Esophagus (tissue), 2 donors: Measurements from ENCODE around the gene AFF3. TPM values are rescaled to one million over a fixed set of nuclear protein-coding genes. Genes with fewer than 3 reads are reported as not detected.
"Not testable (repeated sequence)": the region's sequence is repeated elsewhere in the genome, so short reads cannot be mapped to it uniquely, and the experiment has no call there.

Source experiments
- H3K27ac ChIP-seq, 2 donors: one replicate each; pipeline ENCODE4 v1.5.1; 2013; ENCODE audit warnings: low read depth in 2 of 2, mild to moderate bottlenecking in 2 of 2, inconsistent platforms in 1 of 2, low read length in 1 of 2, moderate library complexity in 1 of 2
- H3K27me3 ChIP-seq, 2 donors: one replicate each; pipeline ENCODE4 v1.6.1; 2013; ENCODE audit warnings: low read length in 2 of 2, control low read depth in 1 of 2, mild to moderate bottlenecking in 1 of 2; ENCODE audit not compliant: insufficient read depth in 2 of 2, control insufficient read depth in 1 of 2
- H3K36me3 ChIP-seq, 2 donors: one replicate each; pipeline ENCODE4 v1.6.1; 2013; ENCODE audit warnings: low read length in 1 of 2; ENCODE audit not compliant: control insufficient read depth in 2 of 2, insufficient read depth in 2 of 2
- H3K4me1 ChIP-seq, 2 donors: one replicate each; pipeline ENCODE4 v1.6.1; 2013; ENCODE audit warnings: low read length in 1 of 2; ENCODE audit not compliant: control insufficient read depth in 2 of 2, insufficient read depth in 2 of 2
- H3K4me3 ChIP-seq, 2 donors: one replicate each; pipeline ENCODE4 v1.5.1; 2013; ENCODE audit warnings: low read length in 2 of 2, mild to moderate bottlenecking in 2 of 2, low read depth in 1 of 2, moderate library complexity in 1 of 2
- H3K9me3 ChIP-seq, 2 donors: one replicate each; pipeline ENCODE4 v1.6.1; 2013; ENCODE audit warnings: mild to moderate bottlenecking in 2 of 2, low read depth in 1 of 2, low read length in 1 of 2, moderate library complexity in 1 of 2; ENCODE audit not compliant: control insufficient read depth in 2 of 2, insufficient read depth in 1 of 2
- WGBS, 2 donors: extraction: QIAGEN DNeasy Blood & Tissue Kit; methylation state at CpG; one replicate each; pipeline ENCODE4 v1.1.7; 2013; 5-methylcytosine and 5-hydroxymethylcytosine counted together
- polyA plus RNA-seq, 2 donors: library from polyadenylated mRNA; stranded (reverse); fragments of 200-250 nt; gene quantifications; one replicate each; pipeline ENCODE4 v1.2.3, GENCODE V29; 2013
- donor health status: healthy with polysubstance abuse.
- donor health status: Bipolar disorder and iron deficiency.

AFF3 gene
- polyA plus RNA-seq, 2 donors, result 1.0 to 1.1 TPM

DNA sequence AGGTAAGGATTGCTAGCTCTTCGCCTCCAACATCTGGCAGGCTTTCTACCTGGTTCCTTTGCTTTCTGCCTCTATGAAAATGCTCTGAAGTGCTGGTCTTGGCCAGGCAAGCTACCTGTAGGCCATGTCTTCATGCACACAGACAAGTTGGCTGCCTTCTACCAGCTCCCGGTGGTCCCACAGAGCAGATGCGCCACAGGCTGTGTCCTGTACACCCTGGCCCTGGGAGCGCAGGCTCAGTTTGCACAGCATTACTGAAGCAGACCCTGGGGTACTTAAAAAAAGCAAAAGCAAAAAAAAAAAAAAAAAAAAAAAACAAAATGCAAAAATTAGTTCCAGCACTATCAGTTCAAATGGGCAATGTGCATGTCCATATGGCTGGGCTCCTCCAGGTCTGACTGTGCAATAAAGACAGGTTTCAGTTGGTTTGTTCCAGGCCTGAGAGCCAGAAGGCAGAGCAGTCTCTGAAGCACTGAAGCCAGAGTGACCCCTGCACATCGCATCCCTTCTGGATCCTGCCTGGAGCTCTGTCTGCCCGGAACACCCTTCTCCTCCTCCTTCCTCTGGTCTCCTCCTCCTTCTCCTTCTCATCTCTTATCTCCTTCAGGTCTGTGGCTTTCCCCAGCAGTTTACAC lies 364.6 kb downstream of the AFF3 start:
- Histone ChIP-seq H3K36me3 (no peaks in the 10 kb centered on the region), H3K27ac (no peak overlapping the region), H3K4me1 (no peaks in the 10 kb centered on the region), H3K27me3 (no peaks in the 10 kb centered on the region), H3K4me3 (no peak overlapping the region), H3K9me3 (peaks cover 0 to 2% of the 10 kb centered on the region in 2 donors)
- 95% methylated on average over 6 of the region's 6 CpGs for WGBS, 2 donors

DNA sequence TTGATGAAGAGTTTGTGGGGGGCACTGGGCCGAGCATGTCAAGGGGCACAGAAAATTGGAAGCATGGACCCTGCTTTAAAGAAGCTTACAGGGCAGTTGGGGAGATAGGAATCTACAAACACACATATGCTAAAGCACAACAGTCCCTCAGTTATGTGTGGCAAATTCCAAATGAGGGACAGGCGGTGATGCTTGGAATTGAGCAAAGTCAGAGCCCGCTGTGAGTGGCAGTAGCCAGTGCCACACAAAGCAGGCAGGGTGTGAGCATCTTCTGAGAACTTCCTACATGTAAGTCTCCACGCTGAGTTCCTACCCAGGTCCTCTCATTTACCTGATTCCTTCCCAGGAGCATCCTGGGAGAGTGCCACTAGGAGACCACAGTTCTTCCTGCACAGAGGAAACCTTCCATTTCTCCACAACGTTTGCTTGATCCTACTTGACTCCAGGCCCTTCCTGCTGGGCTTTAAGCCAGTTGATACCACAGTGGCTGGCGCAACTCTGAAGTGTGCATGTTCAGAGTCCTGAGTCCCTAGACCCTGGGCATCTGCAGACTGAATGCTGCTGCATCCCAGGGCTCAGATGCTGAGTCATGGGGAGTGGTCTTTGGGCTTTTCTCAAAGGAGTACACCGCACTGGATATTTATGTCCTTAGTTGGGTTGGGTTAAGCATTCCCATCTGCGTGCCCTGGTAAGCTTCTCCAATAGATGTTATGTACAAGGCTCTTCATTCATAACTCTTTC lies 365.3 kb downstream of the AFF3 start:
- H3K4me1 ChIP-seq, result no peaks in the 10 kb centered on the region
- no peaks in the 10 kb centered on the region for H3K36me3 ChIP-seq
- peaks cover 0 to 2% of the 10 kb centered on the region in 2 donors for H3K9me3 ChIP-seq
- H3K4me3 ChIP-seq, result no peak overlapping the region
- 77% methylated on average over 8 of the region's 8 CpGs for WGBS, 2 donors
- H3K27ac ChIP-seq, result no peak overlapping the region
- no peaks in the 10 kb centered on the region for H3K27me3 ChIP-seq

DNA sequence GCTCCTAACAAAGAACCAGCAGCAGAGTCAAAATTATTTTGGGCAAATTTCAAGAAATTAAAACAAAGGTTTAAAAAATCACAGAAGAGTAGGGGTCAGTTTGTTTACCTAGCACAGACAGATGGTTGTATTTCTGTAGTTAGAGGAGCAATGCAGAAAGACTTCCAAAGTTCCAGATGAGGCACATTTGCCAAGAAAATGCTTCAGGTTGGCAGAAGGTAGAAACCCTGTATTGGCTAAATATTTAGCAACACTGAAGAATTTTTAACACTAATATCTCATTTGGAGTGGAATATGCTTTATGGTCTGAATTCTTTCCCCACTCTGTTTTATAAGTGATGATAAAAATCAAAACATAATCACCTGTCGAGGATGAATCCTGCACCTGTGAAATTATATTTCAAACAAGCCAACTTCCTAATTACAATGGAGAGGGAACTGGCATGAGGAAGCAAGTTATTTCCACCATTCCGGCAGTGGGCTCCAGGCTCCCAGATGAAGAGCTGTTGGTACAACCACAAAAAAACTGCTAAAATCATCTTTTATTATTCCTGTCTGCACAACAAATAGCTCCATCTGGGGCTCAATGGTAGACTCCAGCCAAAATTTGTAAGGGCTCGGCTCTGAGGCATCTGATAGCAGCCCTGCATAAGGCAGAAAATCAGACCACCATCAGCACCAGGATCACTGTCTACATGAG lies 366.0 kb downstream of the AFF3 start:
- WGBS, 2 donors, result 69 to 73% methylated on average over 3 of the region's 3 CpGs
- H3K27ac ChIP-seq, result no peak overlapping the region
- H3K27me3 ChIP-seq, result no peaks in the 10 kb centered on the region

DNA sequence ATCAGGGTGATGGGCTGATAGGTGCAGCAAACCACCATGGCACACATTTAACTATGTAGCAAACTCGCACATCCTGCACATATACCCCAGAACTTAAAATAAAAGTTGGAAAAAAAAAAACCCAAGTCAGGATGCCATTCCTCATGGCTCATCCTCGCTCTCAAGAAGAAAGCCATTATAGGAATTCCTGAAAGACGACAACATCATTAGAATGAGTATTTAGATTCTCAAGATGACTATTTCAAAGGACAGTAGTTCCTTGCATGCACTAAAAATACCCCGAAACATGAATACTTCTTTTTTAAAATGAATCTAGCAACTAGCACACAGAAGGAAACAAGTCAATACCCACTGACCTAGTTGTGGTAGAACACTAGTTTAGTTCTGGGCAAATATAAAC lies 366.8 kb downstream of the AFF3 start:
- Histone ChIP-seq H3K9me3 (peaks cover 0 to 2% of the 10 kb centered on the region in 2 donors), H3K4me3 (no peak overlapping the region), H3K36me3 (no peaks in the 10 kb centered on the region), H3K4me1 (no peaks in the 10 kb centered on the region), H3K27ac (no peak overlapping the region), H3K27me3 (no peaks in the 10 kb centered on the region)
- WGBS, 2 donors, result 72 to 78% methylated on average over 4 of the region's 4 CpGs

More for the DNA sequence above, 366.0 kb downstream of the AFF3 start:
- Histone ChIP-seq H3K4me1 (no peaks in the 10 kb centered on the region), H3K4me3 (no peak overlapping the region), H3K9me3 (peaks cover 0 to 2% of the 10 kb centered on the region in 2 donors), H3K36me3 (no peaks in the 10 kb centered on the region)

DNA sequence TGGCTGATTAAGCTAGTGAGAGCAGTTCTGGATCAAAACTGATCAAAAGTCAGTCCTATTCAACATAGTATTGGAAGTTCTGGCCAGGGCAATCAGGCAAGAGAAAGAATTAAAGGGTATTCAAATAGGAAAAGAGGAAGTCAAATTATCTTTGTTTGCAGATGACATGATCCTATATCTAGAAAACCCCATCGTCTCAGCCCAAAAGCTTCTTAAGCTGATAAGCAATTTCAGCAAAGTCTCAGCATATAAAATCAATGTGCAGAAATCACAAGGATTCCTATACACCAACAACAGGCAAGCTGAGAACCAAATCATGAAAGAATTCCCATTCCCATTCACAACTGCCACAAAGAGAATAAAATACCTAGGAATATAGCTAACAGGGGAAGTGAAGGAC lies 368.7 kb downstream of the AFF3 start:
- H3K27me3 ChIP-seq, H3K4me3 ChIP-seq, H3K27ac ChIP-seq, H3K36me3 ChIP-seq, H3K4me1 ChIP-seq, H3K9me3 ChIP-seq: not testable (repeated sequence)
- 74 to 83% methylated on average over 1 of the region's 1 CpG for WGBS, 2 donors

DNA sequence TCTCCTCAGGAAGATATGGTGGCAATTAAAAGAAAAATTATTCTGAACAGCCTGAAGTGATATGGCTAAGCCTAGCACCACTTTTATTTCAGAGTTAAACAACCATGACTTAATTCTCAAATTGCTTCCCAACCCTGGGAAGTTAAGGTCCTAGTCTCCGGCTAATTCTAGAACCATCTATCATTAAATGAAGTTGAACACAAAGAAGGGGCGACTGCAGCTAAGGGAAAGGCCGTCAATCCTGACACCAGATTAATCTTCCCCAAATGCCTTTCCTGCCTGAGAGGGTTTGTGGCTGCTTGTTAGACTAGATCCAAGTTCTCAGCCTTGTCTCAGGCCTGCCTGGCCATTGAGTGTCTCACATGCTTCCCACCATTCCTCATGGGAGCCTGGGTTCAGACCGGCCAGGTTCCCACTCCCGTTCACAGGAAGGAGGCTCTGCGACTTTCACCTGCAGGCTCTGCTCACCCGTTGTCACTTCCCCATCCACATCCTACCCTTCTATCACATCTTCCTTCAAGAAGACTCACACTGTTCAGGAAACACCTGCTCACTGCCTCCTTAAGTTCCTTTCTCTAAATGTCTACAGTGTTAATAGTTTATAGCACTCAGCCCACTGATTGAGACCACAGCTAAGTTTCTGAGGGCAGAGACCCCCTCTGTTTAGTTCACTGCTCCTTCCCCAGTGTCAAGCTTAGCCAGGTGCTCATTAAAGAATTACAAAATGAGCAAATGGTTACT lies 369.6 kb downstream of the AFF3 start:
- H3K4me1 ChIP-seq, result no peaks in the 10 kb centered on the region
- no peak overlapping the region for H3K27ac ChIP-seq
- H3K27me3 ChIP-seq, result no peaks in the 10 kb centered on the region
- H3K9me3 ChIP-seq, result no peaks in the 10 kb centered on the region
- 48 to 52% methylated on average over 7 of the region's 7 CpGs for WGBS, 2 donors
- H3K36me3 ChIP-seq, result no peaks in the 10 kb centered on the region
- no peak overlapping the region for H3K4me3 ChIP-seq

DNA sequence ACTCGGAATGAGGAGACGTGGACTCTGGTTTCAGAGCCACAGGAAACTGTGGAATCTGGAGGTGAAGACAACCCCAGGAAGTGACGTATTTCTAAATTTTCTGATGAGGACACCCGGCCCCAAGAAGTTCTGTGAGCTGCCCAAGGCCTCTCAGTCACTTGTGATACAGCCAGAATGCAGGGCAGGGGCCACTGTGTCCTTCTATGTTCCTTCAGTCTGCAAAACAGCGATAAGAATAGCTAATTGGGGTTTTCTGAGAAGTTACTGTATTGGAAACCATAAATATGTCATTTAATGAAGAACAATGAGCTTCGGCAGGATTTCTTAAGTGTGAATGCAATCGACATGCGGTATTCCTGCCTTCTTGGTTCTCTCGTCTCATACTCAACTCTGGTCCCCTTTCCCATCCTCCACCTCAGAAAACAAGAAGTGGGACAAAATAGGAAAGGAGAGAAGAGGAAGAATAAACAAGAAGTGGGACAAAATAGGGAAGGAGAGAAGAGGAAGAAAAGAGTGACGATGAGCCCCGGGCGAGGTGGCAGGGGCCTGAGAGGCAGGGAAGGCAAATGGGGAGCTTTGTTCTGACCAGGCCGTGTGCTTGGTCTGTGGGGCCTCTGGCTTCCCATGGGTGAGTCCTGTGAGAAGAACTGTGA lies 370.6 kb downstream of the AFF3 start:
- Histone ChIP-seq H3K27ac (no peak overlapping the region), H3K9me3 (no peaks in the 10 kb centered on the region), H3K4me1 (no peaks in the 10 kb centered on the region), H3K27me3 (no peaks in the 10 kb centered on the region), H3K4me3 (no peak overlapping the region), H3K36me3 (no peaks in the 10 kb centered on the region)
- WGBS, 2 donors, result 83 to 84% methylated on average over 13 of the region's 13 CpGs

DNA sequence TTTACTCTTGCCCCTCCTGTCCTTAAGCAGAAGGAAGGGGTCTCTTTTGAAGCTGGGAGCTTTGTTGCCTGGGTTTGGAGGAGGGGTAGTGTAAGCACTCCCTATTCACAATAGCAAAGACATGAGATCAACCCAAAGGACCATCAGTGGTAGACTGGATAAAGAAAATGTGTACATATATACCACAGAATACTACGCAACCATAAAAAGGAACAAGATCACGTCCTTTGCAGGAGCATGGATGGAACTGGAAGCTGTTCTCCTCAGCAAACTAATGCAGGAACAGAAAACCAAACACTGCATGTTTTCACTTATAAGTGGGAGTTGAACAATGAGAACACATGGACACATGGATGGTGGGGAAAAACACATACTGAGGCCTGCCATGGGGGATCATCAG lies 371.5 kb downstream of the AFF3 start:
- no peak overlapping the region for H3K4me3 ChIP-seq
- H3K27ac ChIP-seq, result no peak overlapping the region
- H3K36me3 ChIP-seq, result no peaks in the 10 kb centered on the region
- no peaks in the 10 kb centered on the region for H3K9me3 ChIP-seq
- no peaks in the 10 kb centered on the region for H3K4me1 ChIP-seq
- H3K27me3 ChIP-seq, result no peaks in the 10 kb centered on the region
- 48 to 50% methylated on average over 2 of the region's 2 CpGs for WGBS, 2 donors

DNA sequence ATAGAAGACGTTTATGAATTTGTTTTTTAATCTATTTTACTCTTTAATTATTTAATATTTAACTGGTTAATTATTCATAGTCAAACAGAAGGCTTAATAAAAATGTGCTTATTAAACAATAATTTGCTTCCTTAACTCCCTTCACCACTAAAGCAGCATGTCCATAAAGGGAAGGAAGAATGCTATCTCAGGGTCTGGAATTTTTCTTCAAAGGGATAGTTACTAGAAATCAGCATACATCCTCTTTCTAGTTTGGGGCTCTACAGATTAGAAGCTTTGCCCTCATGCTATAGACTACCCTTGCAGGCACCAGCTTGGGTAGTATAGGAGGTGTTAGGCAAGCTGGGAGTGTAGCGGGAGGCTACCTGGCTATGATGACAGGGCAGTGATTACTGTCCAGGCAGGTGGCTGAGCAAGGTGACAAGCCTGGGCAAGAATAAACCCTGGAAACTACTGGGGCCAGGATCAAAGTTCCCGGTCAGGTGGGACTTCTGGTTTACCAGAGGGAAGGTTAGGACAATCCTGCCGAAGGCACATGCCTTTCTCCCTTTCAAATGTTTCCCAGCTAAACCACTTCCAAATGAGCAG lies 376.6 kb downstream of the AFF3 start:
- 63 to 70% methylated on average over 4 of the region's 4 CpGs for WGBS, 2 donors

More for the DNA sequence above, 376.6 kb downstream of the AFF3 start:
- Histone ChIP-seq H3K9me3 (no peaks in the 10 kb centered on the region), H3K36me3 (no peaks in the 10 kb centered on the region), H3K27me3 (no peaks in the 10 kb centered on the region), H3K4me3 (no peak overlapping the region), H3K4me1 (no peaks in the 10 kb centered on the region), H3K27ac (no peak overlapping the region)
